H1 (cell line): ENCODE results near the gene TPP1.

Source experiments
- EGR1 ChIP-seq: IDR thresholded peaks from 2 replicates; pipeline ENCODE4 v1.6.1; 2011; ENCODE audit warnings: low read depth, low read length, borderline replicate concordance
- EP300 ChIP-seq, 2 experiments: IDR thresholded peaks; 1 replicate in 1 of 2; 2 replicates in 1 of 2; pipeline ENCODE4 v1.6.1; 2011 to 2012; ENCODE audit warnings: low read depth in 2 of 2, low read length in 2 of 2, mild to moderate bottlenecking in 2 of 2, borderline replicate concordance in 1 of 2, inconsistent platforms in 1 of 2, moderate library complexity in 1 of 2
- EZH2 ChIP-seq: fragments of 200-600 bp; sonication (generic); IDR thresholded peaks from 2 replicates; pipeline ENCODE4 v1.7.1; 2012; ENCODE audit warnings: low read depth, mild to moderate bottlenecking, moderate library complexity, low read length, inconsistent platforms; ENCODE audit not compliant: severe bottlenecking
- JUND ChIP-seq: IDR thresholded peaks from 2 replicates; pipeline ENCODE4 v1.6.1; 2011; ENCODE audit warnings: mild to moderate bottlenecking, improper control_type of control experiment, low read length
- KDM1A ChIP-seq: fragments of 200-600, 300-600 bp; sonication (generic); IDR thresholded peaks from 2 replicates; pipeline ENCODE4 v1.7.1; 2016; ENCODE audit warnings: mild to moderate bottlenecking, low read length, borderline replicate concordance
- MAFK ChIP-seq: IDR thresholded peaks from 2 replicates; pipeline ENCODE4 v1.6.1; 2012; ENCODE audit warnings: low read depth, mild to moderate bottlenecking, improper control_type of control experiment, low read length
- PHF8 ChIP-seq: fragments of 200-600 bp; sonication (generic); conservative IDR thresholded peaks from 2 replicates; pipeline ENCODE4 v1.7.1; 2012; ENCODE audit warnings: low read depth, mild to moderate bottlenecking, inconsistent platforms, low read length, moderate library complexity
- POLR2A ChIP-seq, 2 experiments: IDR thresholded peaks; 1 replicate in 1 of 2; 2 replicates in 1 of 2; pipeline ENCODE4 v1.6.1; 2011; ENCODE audit warnings: low read depth in 2 of 2, low read length in 2 of 2, mild to moderate bottlenecking in 2 of 2; ENCODE audit errors: control extremely low read depth in 1 of 2
- RFX5 ChIP-seq: IDR thresholded peaks from 2 replicates; pipeline ENCODE4 v1.6.1; 2011; ENCODE audit warnings: low read depth, low read length, improper control_type of control experiment, borderline replicate concordance
- TBP ChIP-seq: IDR thresholded peaks from 2 replicates; pipeline ENCODE4 v1.6.1; 2011; ENCODE audit warnings: low read depth, low read length, improper control_type of control experiment
- TF ChIP-seq, protein P1 (sequence below), 3 experiments: IDR thresholded peaks; 1 replicate in 2 of 3; 2 replicates in 1 of 3; pipeline versions ENCODE4 v1.5.1 to v1.6.1; 2011; ENCODE audit warnings: low read length in 3 of 3, mild to moderate bottlenecking in 3 of 3, inconsistent platforms in 2 of 3, low read depth in 1 of 3, moderate library complexity in 1 of 3; ENCODE audit not compliant: insufficient read depth in 1 of 3; ENCODE audit errors: control extremely low read depth in 1 of 3
- TF ChIP-seq, protein P2 (sequence below): IDR thresholded peaks from 2 replicates; pipeline ENCODE4 v1.6.1; 2012; ENCODE audit warnings: low read length, inconsistent platforms

DNA sequence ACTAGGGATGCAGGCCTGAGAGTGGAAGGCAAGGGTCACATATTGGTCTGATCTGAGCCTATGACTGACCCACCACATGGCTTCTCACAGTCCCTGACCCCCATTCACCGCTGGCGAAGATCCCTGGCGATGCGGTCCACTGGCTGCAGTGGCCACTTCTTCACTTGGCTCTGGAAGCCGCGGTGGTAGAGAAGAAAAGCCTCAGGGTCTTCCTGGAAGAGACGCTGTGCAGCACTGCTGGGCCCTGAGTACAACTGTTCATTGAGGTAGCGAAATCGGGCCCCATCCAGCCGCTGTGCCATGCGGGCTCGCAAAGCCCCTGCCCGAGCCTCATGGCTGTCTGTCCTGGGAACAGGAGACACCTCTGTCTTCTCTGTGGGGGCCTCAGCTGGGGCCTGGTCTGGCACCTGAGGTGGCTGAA, 18.2 kb downstream of the TPP1 start:
- TF ChIP-seq MAFK (no peak), KDM1A (no peak), PHF8 (no peak), EZH2 (no peak), EGR1 (no peak), POLR2A (IDR thresholded peaks at IDR 0.05; ENCODE audit: control extremely low read depth in 1 of 2, low read depth in 2 of 2, low read length in 2 of 2) (no peak), RFX5 (no peak), TBP (no peak), EP300 (IDR thresholded peaks at IDR 0.05; ENCODE audit: borderline replicate concordance in 1 of 2, low read depth in 2 of 2, low read length in 2 of 2) (no peak), JUND (no peak)
- TF ChIP-seq, protein P1, sequence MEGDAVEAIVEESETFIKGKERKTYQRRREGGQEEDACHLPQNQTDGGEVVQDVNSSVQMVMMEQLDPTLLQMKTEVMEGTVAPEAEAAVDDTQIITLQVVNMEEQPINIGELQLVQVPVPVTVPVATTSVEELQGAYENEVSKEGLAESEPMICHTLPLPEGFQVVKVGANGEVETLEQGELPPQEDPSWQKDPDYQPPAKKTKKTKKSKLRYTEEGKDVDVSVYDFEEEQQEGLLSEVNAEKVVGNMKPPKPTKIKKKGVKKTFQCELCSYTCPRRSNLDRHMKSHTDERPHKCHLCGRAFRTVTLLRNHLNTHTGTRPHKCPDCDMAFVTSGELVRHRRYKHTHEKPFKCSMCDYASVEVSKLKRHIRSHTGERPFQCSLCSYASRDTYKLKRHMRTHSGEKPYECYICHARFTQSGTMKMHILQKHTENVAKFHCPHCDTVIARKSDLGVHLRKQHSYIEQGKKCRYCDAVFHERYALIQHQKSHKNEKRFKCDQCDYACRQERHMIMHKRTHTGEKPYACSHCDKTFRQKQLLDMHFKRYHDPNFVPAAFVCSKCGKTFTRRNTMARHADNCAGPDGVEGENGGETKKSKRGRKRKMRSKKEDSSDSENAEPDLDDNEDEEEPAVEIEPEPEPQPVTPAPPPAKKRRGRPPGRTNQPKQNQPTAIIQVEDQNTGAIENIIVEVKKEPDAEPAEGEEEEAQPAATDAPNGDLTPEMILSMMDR (IDR thresholded peaks at IDR 0.05; ENCODE audit: control extremely low read depth in 1 of 3, insufficient read depth in 1 of 3, low read depth in 1 of 3, low read length in 3 of 3) = no peak
- TF ChIP-seq, protein P2, sequence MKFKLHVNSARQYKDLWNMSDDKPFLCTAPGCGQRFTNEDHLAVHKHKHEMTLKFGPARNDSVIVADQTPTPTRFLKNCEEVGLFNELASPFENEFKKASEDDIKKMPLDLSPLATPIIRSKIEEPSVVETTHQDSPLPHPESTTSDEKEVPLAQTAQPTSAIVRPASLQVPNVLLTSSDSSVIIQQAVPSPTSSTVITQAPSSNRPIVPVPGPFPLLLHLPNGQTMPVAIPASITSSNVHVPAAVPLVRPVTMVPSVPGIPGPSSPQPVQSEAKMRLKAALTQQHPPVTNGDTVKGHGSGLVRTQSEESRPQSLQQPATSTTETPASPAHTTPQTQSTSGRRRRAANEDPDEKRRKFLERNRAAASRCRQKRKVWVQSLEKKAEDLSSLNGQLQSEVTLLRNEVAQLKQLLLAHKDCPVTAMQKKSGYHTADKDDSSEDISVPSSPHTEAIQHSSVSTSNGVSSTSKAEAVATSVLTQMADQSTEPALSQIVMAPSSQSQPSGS = no peak
